DMS 273 treated with DMSO at 0.1 percent for 48 hours (cell line): Measurements from ENCODE around the gene MSLN.

Source experiments
- DNase-seq: peaks from one replicate; lab custom pipeline; 2025; lab: John Stamatoyannopoulos, UW

MSLN gene

GRCh38 chr16:776824-777223 lies 16.3 kb downstream of the MSLN start:
- DNase-seq: no peak

- DNase-seq: no peak
These were observed 17.3 kb downstream of the MSLN start for GRCh38 chr16:777826-778225.

GRCh38 chr16:778447-778846 lies 17.9 kb downstream of the MSLN start:
- DNase-seq: no peak

GRCh38 chr16:778909-779527 lies 18.5 kb downstream of the MSLN start:
- no peak for DNase-seq

GRCh38 chr16:779561-779960 lies 19.0 kb downstream of the MSLN start:
- DNase-seq: no peak

- DNase-seq: no peak
These were observed 19.8 kb downstream of the MSLN start for GRCh38 chr16:780296-780695.

- no peak for DNase-seq
These were observed 20.9 kb downstream of the MSLN start for GRCh38 chr16:781346-782010.

- DNase-seq: no peak
These were observed 21.7 kb downstream of the MSLN start for GRCh38 chr16:782258-782657.

GRCh38 chr16:782766-783403 lies 22.4 kb downstream of the MSLN start:
- DNase-seq: no peak

- DNase-seq: no peak
These were observed 23.0 kb downstream of the MSLN start for GRCh38 chr16:783404-784161.

- DNase-seq: no peak
These were observed 23.9 kb downstream of the MSLN start for GRCh38 chr16:784431-784830.

GRCh38 chr16:785563-786535 lies 25.3 kb downstream of the MSLN start:
- DNase-seq: no peak

GRCh38 chr16:787321-787966 lies 26.9 kb downstream of the MSLN start:
- DNase-seq: no peak

GRCh38 chr16:787978-788398 lies 27.5 kb downstream of the MSLN start, which contains the start of gene RPUSD1:
RPUSD1 (minus strand) TSS chr16:788381; CDS start chr16:787737, 644 bp downstream.
- no peak for DNase-seq

GRCh38 chr16:788399-789126 lies 28.0 kb downstream of the MSLN start, which contains the start of gene CHTF18:
CHTF18 (plus strand) TSS chr16:788620; CDS start chr16:788685, 65 bp downstream.
- peak; percentile 74 for DNase-seq

GRCh38 chr16:789191-789850 lies 28.8 kb downstream of the MSLN start:
- DNase-seq: no peak

- no peak for DNase-seq
These were observed 29.6 kb downstream of the MSLN start for GRCh38 chr16:790086-790485.

GRCh38 chr16:791131-791530 lies 30.6 kb downstream of the MSLN start:
- no peak for DNase-seq

- no peak for DNase-seq
These were observed 31.9 kb downstream of the MSLN start for GRCh38 chr16:792221-792995.
